Transverse colon (tissue), 4 donors: ENCODE results near the gene DENND11.

ENCODE experiments used
- EP300 ChIP-seq: sonication (generic); formaldehyde crosslinking; IDR thresholded peaks from one replicate; pipeline ENCODE4 v1.6.1; 2017; ENCODE audit warnings: antibody characterized with exemption, low read depth
- POLR2A ChIP-seq: fragments of 450-650 bp; IDR thresholded peaks from one replicate; pipeline ENCODE4 v1.6.1; 2016; ENCODE audit warnings: antibody characterized with exemption, mild to moderate bottlenecking, moderate library complexity
- POLR2AphosphoS5 ChIP-seq, 3 donors: sonication (generic); formaldehyde crosslinking; IDR thresholded peaks; one replicate each; pipeline ENCODE4 v1.6.1; 2016; ENCODE audit warnings: antibody characterized with exemption in 3 of 3
- TF ChIP-seq, protein P1 (sequence below), 5 experiments: fragments of 200-600 bp in 3 of 5; fragments of 450-650 bp in 2 of 5; sonication (generic) in 3 of 5; IDR thresholded peaks; 1 replicate in 2 of 5; 2 replicates in 3 of 5; pipeline ENCODE4 v1.5.1; 2016 to 2017; ENCODE audit warnings: antibody characterized with exemption in 5 of 5, inconsistent platforms in 3 of 5, mild to moderate bottlenecking in 2 of 5, moderate library complexity in 1 of 5

DNA sequence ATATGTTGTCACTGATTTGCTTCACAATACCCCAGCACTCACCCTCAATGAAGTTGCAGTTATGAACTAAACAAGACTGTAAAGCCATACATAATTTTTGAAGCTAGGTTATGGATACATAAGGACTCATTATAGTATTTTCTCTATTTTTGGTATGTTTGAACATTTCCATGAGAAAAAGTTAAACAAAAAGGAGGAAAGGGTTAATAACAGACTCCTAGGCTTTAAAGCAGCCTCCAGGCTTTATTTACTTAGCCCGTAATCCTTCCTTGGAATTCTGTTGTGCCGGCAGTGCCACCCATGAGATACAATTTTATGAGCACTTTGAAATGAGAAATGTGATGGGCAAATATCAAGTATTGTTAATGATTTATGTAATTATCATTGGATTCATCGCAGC is 2.1 kb upstream of the DENND11 start:
- TF ChIP-seq, protein P1, sequence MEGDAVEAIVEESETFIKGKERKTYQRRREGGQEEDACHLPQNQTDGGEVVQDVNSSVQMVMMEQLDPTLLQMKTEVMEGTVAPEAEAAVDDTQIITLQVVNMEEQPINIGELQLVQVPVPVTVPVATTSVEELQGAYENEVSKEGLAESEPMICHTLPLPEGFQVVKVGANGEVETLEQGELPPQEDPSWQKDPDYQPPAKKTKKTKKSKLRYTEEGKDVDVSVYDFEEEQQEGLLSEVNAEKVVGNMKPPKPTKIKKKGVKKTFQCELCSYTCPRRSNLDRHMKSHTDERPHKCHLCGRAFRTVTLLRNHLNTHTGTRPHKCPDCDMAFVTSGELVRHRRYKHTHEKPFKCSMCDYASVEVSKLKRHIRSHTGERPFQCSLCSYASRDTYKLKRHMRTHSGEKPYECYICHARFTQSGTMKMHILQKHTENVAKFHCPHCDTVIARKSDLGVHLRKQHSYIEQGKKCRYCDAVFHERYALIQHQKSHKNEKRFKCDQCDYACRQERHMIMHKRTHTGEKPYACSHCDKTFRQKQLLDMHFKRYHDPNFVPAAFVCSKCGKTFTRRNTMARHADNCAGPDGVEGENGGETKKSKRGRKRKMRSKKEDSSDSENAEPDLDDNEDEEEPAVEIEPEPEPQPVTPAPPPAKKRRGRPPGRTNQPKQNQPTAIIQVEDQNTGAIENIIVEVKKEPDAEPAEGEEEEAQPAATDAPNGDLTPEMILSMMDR (IDR thresholded peaks at IDR 0.05) = no peak
- no peak for TF ChIP-seq POLR2A
- TF ChIP-seq POLR2AphosphoS5 (IDR thresholded peaks at IDR 0.05) = no peak
- no peak for TF ChIP-seq EP300
